Caco-2 (cell line): ENCODE data around the gene CD248. TPM values are rescaled to one million over a fixed set of nuclear protein-coding genes. Genes with fewer than 3 reads are reported as not detected.

Experiments
- BruUV-seq: library from RNA; stranded (reverse); fragments of 400-500 nt; replicated peaks from 2 replicates; lab custom pipeline; 2021; lab: Mats Ljungman, UMichigan
- CTCF ChIA-PET: fragments of 300-600 bp; sonication (Branson Sonifier 250); formaldehyde crosslinking; loops from one replicate; lab custom pipeline; 2022; ENCODE audit warnings: antibody characterized with exemption; lab: Charles Lee
- POLR2A ChIA-PET: fragments of 300-600 bp; sonication (Branson Sonifier 250); formaldehyde crosslinking; loops from one replicate; lab custom pipeline; 2022; ENCODE audit warnings: antibody characterized with exemption; lab: Charles Lee
- DNase-seq, 2 experiments: peaks; one replicate each; pipeline versions ENCODE4 v3.0.0 to v3.0.0-alpha.2; 2020 to 2022
- H3K27me3 ChIP-seq: replicated peaks from 2 replicates; pipeline ENCODE4 v1.6.0; 2011; ENCODE audit warnings: low read length; ENCODE audit not compliant: control insufficient read depth, insufficient read depth
- H3K36me3 ChIP-seq: 2 replicates; pipeline ENCODE4 v1.5.1; 2011; ENCODE audit warnings: low read length; ENCODE audit not compliant: control insufficient read depth, insufficient read depth
- H3K4me1 ChIP-seq: fragments of 250-450 bp; sonication (Bioruptor Pico); 2 replicates; pipeline ENCODE4 v1.5.1; 2020; ENCODE audit warnings: mild to moderate bottlenecking
- H3K4me3 ChIP-seq: 2 replicates; pipeline ENCODE4 v1.5.1; 2011; ENCODE audit warnings: low read depth, mild to moderate bottlenecking, control low read depth, low read length
- H3K9me3 ChIP-seq: fragments of 250-450 bp; sonication (Bioruptor Pico); 2 replicates; pipeline ENCODE4 v1.5.1; 2020; ENCODE audit warnings: mild to moderate bottlenecking, moderate library complexity
- H3K27ac Mint-ChIP-seq: one replicate; pipeline ENCODE4 v1.8.0; 2022; ENCODE audit warnings: mixed read lengths; ENCODE audit not compliant: unreplicated experiment
- H3K27me3 Mint-ChIP-seq: one replicate; pipeline ENCODE4 v1.8.0; 2022; ENCODE audit warnings: mixed read lengths; ENCODE audit not compliant: insufficient read depth, unreplicated experiment
- H3K36me3 Mint-ChIP-seq: one replicate; pipeline ENCODE4 v1.8.0; 2022; ENCODE audit warnings: mild to moderate bottlenecking, mixed read lengths; ENCODE audit not compliant: insufficient read depth, unreplicated experiment
- H3K4me1 Mint-ChIP-seq: one replicate; pipeline ENCODE4 v1.8.0; 2022; ENCODE audit warnings: low read depth, mixed read lengths; ENCODE audit not compliant: unreplicated experiment
- H3K4me3 Mint-ChIP-seq: one replicate; pipeline ENCODE4 v1.8.0; 2022; ENCODE audit warnings: mild to moderate bottlenecking, moderate library complexity, mixed read lengths; ENCODE audit not compliant: unreplicated experiment
- H3K9me3 Mint-ChIP-seq: one replicate; pipeline ENCODE4 v1.8.0; 2022; ENCODE audit warnings: mixed read lengths; ENCODE audit not compliant: unreplicated experiment
- intact Hi-C: fragments of 100-400 bp; cut with micrococcal nuclease; formaldehyde crosslinking; loops from one replicate; pipeline ENCODE4 v1.10.0; 2022; ENCODE audit not compliant: unreplicated experiment
- total RNA-seq: library from RNA; stranded (reverse); gene quantifications from 2 replicates; pipeline ENCODE4 v1.2.3, GENCODE V29; 2022
- TF ChIP-seq, protein P1 (sequence below), 2 experiments: fragments of 200-600 bp in 1 of 2; IDR thresholded peaks; 1 replicate in 1 of 2; 2 replicates in 1 of 2; pipeline versions ENCODE4 v1.5.1 to v1.8.0; 2011 to 2022; ENCODE audit warnings: antibody characterized with exemption in 1 of 2, control low read depth in 1 of 2, inconsistent platforms in 1 of 2, low read depth in 1 of 2, low read length in 1 of 2, mild to moderate bottlenecking in 1 of 2, moderate library complexity in 1 of 2; ENCODE audit not compliant: insufficient read depth in 1 of 2, severe bottlenecking in 1 of 2, unreplicated experiment in 1 of 2

The CD248 gene
- total RNA-seq, 1 experiment from 2014 or later, result 0.27 TPM

DNA sequence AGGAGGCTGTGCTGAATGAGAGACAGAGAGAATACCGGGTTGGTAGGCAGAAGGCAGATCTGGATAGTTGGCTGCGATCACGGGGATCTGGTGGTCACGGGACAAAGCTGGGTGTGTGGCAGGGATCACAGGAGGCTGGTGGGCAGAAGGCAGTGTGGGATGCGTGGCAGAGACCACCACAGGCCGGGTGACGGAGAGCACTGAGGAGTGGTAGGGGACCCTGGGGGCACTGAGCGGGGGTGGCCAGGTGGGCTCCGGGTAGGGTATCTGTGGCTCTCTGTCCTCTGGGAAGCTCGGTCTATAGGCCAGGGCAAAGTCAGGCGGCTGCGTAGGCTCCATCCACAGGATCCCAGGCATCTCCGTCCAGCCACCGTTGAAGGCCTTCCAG, 1.4 kb downstream of the CD248 start:
- Mint-ChIP-seq H3K4me3 (no peak overlapping the region), H3K27me3 (no peaks in the 10 kb centered on the region), H3K9me3 (peaks cover 15% of the 10 kb centered on the region), H3K4me1 (peaks cover 13% of the 10 kb centered on the region), H3K27ac (no peak overlapping the region), H3K36me3 (peaks cover 17% of the 10 kb centered on the region)
- Histone ChIP-seq H3K27me3 (no peaks in the 10 kb centered on the region), H3K9me3 (peaks cover 7% of the 10 kb centered on the region; the same call in 1 of the 2 replicates), H3K4me3 (no peak overlapping the region), H3K36me3 (no peaks in the 10 kb centered on the region), H3K4me1 (peaks cover 31% of the 10 kb centered on the region)
- no peak for DNase-seq
- no TSS peak for BruUV-seq
- ChIA-PET POLR2A (no interaction called here), CTCF (interaction anchor here (0.6 kb wide), 1 partner anchor 48 kb away, joined by 4 read pairs; no protein-coding TSS in a partner anchor)
- TF ChIP-seq, protein P1, sequence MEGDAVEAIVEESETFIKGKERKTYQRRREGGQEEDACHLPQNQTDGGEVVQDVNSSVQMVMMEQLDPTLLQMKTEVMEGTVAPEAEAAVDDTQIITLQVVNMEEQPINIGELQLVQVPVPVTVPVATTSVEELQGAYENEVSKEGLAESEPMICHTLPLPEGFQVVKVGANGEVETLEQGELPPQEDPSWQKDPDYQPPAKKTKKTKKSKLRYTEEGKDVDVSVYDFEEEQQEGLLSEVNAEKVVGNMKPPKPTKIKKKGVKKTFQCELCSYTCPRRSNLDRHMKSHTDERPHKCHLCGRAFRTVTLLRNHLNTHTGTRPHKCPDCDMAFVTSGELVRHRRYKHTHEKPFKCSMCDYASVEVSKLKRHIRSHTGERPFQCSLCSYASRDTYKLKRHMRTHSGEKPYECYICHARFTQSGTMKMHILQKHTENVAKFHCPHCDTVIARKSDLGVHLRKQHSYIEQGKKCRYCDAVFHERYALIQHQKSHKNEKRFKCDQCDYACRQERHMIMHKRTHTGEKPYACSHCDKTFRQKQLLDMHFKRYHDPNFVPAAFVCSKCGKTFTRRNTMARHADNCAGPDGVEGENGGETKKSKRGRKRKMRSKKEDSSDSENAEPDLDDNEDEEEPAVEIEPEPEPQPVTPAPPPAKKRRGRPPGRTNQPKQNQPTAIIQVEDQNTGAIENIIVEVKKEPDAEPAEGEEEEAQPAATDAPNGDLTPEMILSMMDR (IDR thresholded peaks at IDR 0.05; ENCODE audit: insufficient read depth in 1 of 2, low read depth in 1 of 2, low read length in 1 of 2, severe bottlenecking in 1 of 2, unreplicated experiment in 1 of 2), result no peak
- intact Hi-C loops, result no loop called here

DNA sequence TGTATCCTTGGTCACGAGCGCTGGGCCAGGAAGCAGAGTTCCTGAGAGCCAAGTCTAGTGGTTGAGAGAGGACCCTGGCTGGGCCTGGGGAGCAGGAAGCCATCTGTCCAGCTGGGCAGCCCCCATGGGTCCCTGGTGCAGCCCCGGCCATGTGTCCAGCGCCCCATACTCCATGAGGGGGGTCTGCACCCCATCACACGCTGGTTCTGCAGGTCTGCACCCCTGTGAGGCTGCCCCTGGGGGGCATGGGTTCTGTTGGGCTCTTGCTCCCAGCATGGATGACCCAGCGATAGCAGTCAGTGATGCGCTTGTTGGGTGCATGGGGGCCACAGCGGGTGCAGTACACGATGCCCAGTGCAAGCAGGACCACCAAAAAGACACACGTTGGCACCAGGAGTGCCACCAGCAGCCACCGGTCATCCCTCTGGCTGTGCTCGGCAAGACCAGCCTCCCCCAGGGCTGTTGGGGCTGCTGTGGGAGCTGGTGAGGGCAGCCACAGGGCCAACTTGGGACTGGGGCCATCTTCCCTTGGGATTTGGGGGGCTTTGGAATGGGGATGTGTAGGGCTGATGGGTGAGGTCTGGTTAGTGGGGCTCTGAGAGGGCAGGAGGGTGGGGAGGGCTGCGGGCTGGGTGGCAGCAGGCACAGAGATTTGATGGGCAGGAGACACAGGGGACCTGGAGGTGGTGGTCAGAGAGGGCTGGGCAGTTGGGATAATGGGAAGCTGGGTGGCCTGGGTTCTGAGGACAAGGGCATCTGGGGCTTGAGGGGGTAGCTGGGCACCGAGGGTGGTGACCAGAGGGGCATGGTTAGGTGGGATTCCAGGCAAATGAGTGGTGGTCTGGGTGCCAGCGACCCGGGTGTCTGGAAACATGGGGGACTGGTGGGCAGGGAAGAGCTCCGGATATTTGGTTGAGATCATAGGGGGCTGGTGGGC, 2.0 kb downstream of the CD248 start:
- POLR2A ChIA-PET, result interaction anchor here (0.5 kb wide), 1 partner anchor 56 kb away, joined by 5 read pairs; no protein-coding TSS in a partner anchor
- Mint-ChIP-seq H3K4me1 (peaks cover 13% of the 10 kb centered on the region), H3K36me3 (peaks cover 17% of the 10 kb centered on the region), H3K27ac (no peak overlapping the region), H3K9me3 (peaks cover 13% of the 10 kb centered on the region), H3K4me3 (no peak overlapping the region), H3K27me3 (no peaks in the 10 kb centered on the region)
- no TSS peak for BruUV-seq
- Histone ChIP-seq H3K9me3 (peaks cover 5% of the 10 kb centered on the region; the same call in 1 of the 2 replicates), H3K27me3 (no peaks in the 10 kb centered on the region), H3K4me3 (no peak overlapping the region), H3K4me1 (peaks cover 31% of the 10 kb centered on the region), H3K36me3 (no peaks in the 10 kb centered on the region)
- no peak for DNase-seq
- CTCF ChIA-PET, result interaction anchor here (0.6 kb wide), 1 partner anchor 47 kb away, joined by 4 read pairs; no protein-coding TSS in a partner anchor
- TF ChIP-seq, protein P1 (IDR thresholded peaks at IDR 0.05; ENCODE audit: insufficient read depth in 1 of 2, low read depth in 1 of 2, low read length in 1 of 2, severe bottlenecking in 1 of 2, unreplicated experiment in 1 of 2), result no peak
- intact Hi-C loops, result no loop called here

DNA sequence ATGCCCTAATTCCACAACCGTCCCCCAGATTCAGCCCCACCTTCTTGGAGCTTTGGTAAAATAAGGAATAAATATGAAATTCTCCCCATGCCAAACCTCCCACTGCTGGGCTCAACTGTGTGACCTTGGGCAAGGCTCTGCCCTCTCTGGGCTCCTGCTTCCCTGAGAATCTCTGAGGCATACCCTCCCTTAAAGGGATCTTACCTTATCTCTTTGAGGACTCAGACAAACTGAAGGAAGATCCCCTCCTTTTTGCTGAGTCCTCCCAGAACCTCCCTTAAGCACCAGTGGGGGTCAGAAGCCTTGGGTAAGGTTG, 2.7 kb downstream of the CD248 start:
- POLR2A ChIA-PET, result no interaction called here
- no peaks in the 10 kb centered on the region for H3K27me3 ChIP-seq
- Mint-ChIP-seq H3K9me3 (peaks cover 6% of the 10 kb centered on the region), H3K27ac (peak overlapping the region; percentile 91), H3K4me1 (peaks cover 10% of the 10 kb centered on the region), H3K27me3 (no peaks in the 10 kb centered on the region), H3K4me3 (peak overlapping the region; percentile 87), H3K36me3 (peaks cover 17% of the 10 kb centered on the region)
- H3K36me3 ChIP-seq, result no peaks in the 10 kb centered on the region
- no peak overlapping the region for H3K4me3 ChIP-seq
- peaks cover 31% of the 10 kb centered on the region for H3K4me1 ChIP-seq
- BruUV-seq, result no TSS peak
- no peak for DNase-seq
- intact Hi-C loops, result no loop called here
- CTCF ChIA-PET, result interaction anchor here (3.3 to 3.4 kb wide), 2 partner anchors 21 to 25 kb away, joined by 43 to 90 read pairs; partner anchors contain the start of genes RIN1 and YIF1A
- TF ChIP-seq, protein P1 (IDR thresholded peaks at IDR 0.05; ENCODE audit: insufficient read depth in 1 of 2, low read depth in 1 of 2, low read length in 1 of 2, severe bottlenecking in 1 of 2, unreplicated experiment in 1 of 2), result no peak
- H3K9me3 ChIP-seq, result no peaks in the 10 kb centered on the region
